ENCODE results near the gene SCLT1. TPM values are rescaled to one million over a fixed set of nuclear protein-coding genes. Genes with fewer than 3 reads are reported as not detected.

SCLT1 gene
- total RNA-seq, 1 experiment from 2014 or later, result 11.3 TPM

GRCh38 chr4:128946916-128947315 lies 146.4 kb downstream of the SCLT1 start:
- Histone ChIP-seq H3K23me2 (ENCODE audit: insufficient read length, low read depth, low read length, poor library complexity, severe bottlenecking) (no peaks in the 10 kb centered on the region), H2BK5ac (ENCODE audit: insufficient read length, low read length) (no peak overlapping the region), H2BK20ac (ENCODE audit: low read depth, low read length, poor library complexity, severe bottlenecking) (no peak overlapping the region), H4K8ac (replicated peaks; ENCODE audit: insufficient read length, low read depth, low read length) (no peak overlapping the region), H4K20me1 (ENCODE audit: control insufficient read depth, insufficient read depth, insufficient read length) (no peaks in the 10 kb centered on the region), H2AK5ac (ENCODE audit: insufficient read length, low read length) (no peak overlapping the region), H3K56ac (ENCODE audit: insufficient read length, low read depth, low read length) (no peak overlapping the region), H3K23ac (ENCODE audit: insufficient read length, low read depth, low read length) (no peak overlapping the region), H3K79me1 (ENCODE audit: insufficient read depth, low read depth, low read length, poor library complexity, severe bottlenecking) (no peaks in the 10 kb centered on the region), H3K4me2 (ENCODE audit: insufficient read depth, insufficient read length, low read length) (no peak overlapping the region), H3K9ac (ENCODE audit: extremely low read depth, insufficient read length, low read length) (no peak overlapping the region), H3K14ac (ENCODE audit: insufficient read depth, low read length) (no peak overlapping the region), H2BK12ac (ENCODE audit: insufficient read length, low read depth, low read length) (no peak overlapping the region), H3K27me3 (ENCODE audit: insufficient read depth, low read length) (no peaks in the 10 kb centered on the region), H3K9me3 (ENCODE audit: control insufficient read depth, low read depth, low read length) (no peaks in the 10 kb centered on the region), H3K4ac (ENCODE audit: low read depth, low read length) (no peak overlapping the region), H2BK15ac (ENCODE audit: low read depth, low read length) (no peak overlapping the region), H2AFZ (ENCODE audit: low read length) (no peak overlapping the region), H4K91ac (ENCODE audit: insufficient read length, low read depth, low read length) (no peak overlapping the region), H4K5ac (ENCODE audit: insufficient read length, low read depth, low read length) (no peak overlapping the region), H3K27ac (ENCODE audit: insufficient read length, low read depth, low read length) (no peak overlapping the region), H2BK120ac (ENCODE audit: low read depth, low read length, poor library complexity, severe bottlenecking) (no peak overlapping the region), H3K18ac (ENCODE audit: insufficient read length, low read depth, low read length) (no peak overlapping the region), H3T11ph (ENCODE audit: low read length) (no peak overlapping the region), H3K4me1 (ENCODE audit: insufficient read depth, low read length) (no peaks in the 10 kb centered on the region), H3K79me2 (ENCODE audit: insufficient read depth, low read length) (no peaks in the 10 kb centered on the region)
- Mint-ChIP-seq H3K27me3 (ENCODE audit: low read depth) (no peaks in the 10 kb centered on the region), H3K36me3 (ENCODE audit: insufficient read depth in 1 of 3, low read depth in 3 of 3) (peaks cover 0 to 10% (median 5%) of the 10 kb centered on the region in 3 experiments; a peak in 4 of 7 replicates), H3K4me3 (no peak overlapping the region), H3K4me1 (no peaks in the 10 kb centered on the region), H3K27ac (no peak overlapping the region), H3K9me3 (no peaks in the 10 kb centered on the region)
- no CpG with 5 or more reads among the region's 3 CpGs for WGBS (ENCODE audit: extremely low coverage, insufficient read length, low lambda C conversion rate)
- TF ChIP-seq CTCF (conservative IDR thresholded peaks at IDR 0.05), result no peak
- no peak for DNase-seq
